Stimulated activated CD4-positive, alpha-beta T cell treated with anti-CD3 and anti-CD28 coated beads, Interleukin-1b, Interleukin-23, amount 100 ng/mL, for 48 hours (primary cell): ENCODE data around the gene PER2.
A peak's percentile ranks its signal among the peaks of the same experiment; 100 is the strongest.
"Not testable (repeated sequence)": the region's sequence is repeated elsewhere in the genome, so short reads cannot be mapped to it uniquely, and the experiment has no call there.

Experiments
- DNase-seq: peaks from one replicate; pipeline ENCODE4 v3.0.0-alpha.2; 2020

PER2 gene

GRCh38 chr2:238285653-238286082, 2.7 kb downstream of the PER2 start:
- DNase-seq = no peak

DNA sequence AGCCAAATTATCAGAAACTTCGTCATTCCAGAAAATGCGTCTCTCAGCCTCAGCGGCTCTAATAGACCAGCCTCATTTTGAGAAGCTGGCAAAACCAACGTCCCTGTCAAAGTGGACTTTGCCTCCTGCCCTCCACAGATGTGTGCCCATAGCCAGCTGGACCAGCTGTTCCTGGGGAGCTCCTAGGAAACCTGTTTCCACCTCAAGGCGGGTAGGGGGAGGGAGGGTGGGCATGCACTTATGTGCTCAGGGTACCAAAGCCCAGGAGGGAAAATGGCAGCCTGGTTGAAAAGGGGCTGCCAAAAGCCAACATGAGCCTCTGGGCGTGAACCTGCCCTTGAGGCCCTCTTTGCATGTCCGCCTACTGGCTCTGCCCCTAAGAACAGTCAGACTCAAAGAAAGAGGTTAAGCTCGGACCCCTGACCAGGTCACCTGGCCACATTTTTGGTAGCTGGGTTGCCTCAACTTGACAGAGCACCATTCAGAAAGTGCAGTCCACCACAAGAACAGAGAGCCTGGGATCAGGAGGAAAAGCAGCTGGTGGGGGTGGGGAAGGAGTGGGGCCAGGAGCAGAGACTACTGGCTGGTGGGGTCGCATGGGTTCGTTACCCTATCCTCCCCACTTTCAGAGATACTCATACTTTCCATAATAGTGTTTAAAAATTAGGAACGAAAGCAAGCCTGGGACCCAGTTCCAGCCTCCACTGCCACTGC, 3.5 kb downstream of the PER2 start:
- DNase-seq = no peak

GRCh38 chr2:238282861-238283738, 5.3 kb downstream of the PER2 start:
- no peak for DNase-seq

- DNase-seq = no peak
Measured at GRCh38 chr2:238281826-238282480, 6.5 kb downstream of the PER2 start.

GRCh38 chr2:238280083-238280825, 8.2 kb downstream of the PER2 start:
- no peak for DNase-seq

DNA sequence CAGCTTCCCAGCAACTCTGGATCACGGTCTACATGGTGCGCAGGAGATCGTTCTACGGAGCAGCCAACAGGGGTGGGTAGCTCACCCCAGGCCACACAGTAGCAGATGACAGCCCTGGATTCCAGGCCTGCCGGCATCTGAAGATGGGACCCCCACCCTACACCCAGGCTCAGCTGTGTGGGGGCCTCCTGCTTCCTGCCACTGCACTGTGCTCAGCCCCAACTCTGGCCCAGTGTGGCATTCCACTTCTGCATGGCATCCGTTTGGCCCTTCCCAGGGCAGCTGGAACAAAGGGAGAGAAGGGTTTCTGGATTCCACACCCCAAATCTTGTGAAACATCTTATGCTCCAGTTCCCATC, 9.1 kb downstream of the PER2 start:
- no peak for DNase-seq

DNA sequence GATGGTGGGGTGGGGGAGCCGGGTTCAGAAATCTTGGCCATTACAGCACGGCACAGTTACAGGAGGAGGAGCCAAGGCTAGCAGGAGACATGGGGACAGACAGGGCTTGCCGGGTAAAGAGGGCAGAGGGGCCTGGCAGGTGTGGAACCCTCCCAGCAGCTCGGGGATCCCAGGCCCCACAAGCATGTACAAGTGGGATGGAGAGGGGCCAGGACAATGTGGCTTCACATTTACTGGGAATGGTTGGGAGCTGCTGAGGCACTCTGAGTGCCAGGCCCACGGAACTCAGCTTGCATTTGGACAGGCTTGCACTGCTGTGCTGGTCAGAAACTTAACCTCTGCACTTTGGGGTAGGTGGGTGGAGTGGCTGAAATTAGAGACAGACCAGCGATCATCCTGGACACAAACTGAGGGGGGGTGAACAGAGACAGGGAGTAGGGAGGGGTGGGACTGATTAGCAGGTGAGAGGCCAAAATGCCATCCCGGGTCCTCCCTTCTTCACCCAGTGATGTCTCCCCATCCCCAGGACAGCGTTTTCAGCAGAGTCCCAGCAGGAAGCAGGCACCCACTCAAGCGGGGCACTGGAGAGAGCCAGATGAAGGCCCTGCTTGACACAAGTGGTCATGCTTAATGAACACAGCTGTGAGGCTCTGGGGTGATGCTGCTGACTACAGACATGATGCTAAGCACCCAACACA, 9.6 kb downstream of the PER2 start:
- no peak for DNase-seq

GRCh38 chr2:238277695-238278094, 10.7 kb downstream of the PER2 start:
- no peak for DNase-seq

- DNase-seq = no peak
Measured at GRCh38 chr2:238274152-238274865, 14.1 kb downstream of the PER2 start.

DNA sequence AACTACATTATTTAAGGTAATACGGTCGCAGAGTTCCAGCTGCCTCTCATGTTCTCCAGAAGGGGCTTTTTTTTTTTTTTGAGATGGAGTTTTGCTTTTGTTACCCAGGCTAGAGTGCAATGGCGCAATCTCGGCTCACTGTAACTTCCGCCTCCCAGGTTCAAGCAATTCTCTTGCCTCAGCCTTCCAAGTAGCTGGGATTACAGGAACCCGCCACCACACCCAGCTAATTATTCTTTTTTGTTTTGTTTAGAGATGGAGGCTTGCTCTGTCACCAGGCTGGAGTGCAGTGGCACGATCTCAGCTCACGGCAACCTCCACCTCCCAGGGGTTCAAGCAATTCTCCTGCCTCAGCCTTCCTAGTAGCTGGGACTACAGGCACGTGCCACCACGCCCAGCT, 15.0 kb downstream of the PER2 start:
- DNase-seq = not testable (repeated sequence)

GRCh38 chr2:238272156-238272555, 16.3 kb downstream of the PER2 start:
- no peak for DNase-seq

DNA sequence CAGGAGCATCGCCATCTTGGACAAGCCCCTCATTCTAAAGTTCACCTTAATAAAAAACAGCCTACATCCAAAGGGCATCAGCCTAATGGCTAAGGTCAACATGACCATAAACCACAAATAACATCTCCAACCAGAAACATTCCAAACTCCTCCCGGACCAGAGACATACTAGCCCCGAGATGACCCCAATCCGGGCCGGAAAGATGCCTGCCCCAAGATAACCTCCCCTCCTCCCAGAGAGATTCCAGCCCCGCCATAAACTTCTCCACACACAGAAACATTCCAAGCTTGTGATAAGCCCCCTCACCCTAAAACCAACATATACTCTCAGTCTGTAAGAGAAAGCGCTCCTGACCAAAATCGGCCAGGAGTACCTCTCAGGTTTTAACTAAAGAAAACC, 16.7 kb downstream of the PER2 start:
- DNase-seq = not testable (repeated sequence)

DNA sequence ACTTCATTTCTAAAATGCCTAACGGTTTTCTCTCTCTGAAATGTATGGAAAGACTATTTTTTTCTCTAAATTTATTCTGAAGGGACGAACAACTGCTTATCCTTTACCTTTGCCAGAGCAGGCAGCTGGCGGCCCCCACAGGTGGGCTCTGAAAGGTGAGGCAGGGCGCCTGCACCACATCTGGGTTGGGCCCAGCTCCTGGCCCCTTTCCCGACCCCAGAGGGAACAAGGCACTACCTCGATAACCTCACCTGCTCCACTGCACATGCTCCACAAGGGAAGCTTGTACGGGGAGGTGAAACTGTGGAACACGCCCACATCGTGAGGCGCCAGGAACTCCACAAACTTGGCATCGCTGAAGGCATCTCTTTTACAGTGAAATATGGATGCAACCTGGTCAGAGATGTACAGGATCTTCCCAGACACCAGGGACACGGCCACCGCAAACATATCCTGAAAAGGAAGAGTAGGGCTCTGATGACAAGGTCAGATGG, 17.3 kb downstream of the PER2 start:
- DNase-seq = no peak

DNA sequence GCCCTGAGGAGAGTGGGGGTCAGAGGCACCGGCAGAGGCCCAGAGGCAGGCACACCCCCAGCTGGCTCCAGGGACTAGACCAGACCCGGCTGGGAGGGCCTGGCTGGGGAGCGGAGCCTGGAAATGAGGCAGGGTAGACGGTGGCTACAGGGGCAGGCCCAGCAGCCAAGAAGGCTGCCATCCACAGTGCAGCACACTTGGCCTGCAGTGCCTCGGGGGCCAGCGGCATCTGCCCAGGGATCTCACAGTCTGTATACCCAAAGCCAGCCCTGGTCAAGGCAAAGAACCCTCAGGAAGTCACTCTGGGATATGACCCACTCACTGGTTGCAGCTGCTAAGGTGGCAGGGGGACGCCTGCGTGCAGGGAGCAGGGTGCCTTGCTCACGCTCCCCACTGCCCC, 17.8 kb downstream of the PER2 start:
- no peak for DNase-seq

- no peak for DNase-seq
Measured at GRCh38 chr2:238269741-238270140, 18.7 kb downstream of the PER2 start.

DNA sequence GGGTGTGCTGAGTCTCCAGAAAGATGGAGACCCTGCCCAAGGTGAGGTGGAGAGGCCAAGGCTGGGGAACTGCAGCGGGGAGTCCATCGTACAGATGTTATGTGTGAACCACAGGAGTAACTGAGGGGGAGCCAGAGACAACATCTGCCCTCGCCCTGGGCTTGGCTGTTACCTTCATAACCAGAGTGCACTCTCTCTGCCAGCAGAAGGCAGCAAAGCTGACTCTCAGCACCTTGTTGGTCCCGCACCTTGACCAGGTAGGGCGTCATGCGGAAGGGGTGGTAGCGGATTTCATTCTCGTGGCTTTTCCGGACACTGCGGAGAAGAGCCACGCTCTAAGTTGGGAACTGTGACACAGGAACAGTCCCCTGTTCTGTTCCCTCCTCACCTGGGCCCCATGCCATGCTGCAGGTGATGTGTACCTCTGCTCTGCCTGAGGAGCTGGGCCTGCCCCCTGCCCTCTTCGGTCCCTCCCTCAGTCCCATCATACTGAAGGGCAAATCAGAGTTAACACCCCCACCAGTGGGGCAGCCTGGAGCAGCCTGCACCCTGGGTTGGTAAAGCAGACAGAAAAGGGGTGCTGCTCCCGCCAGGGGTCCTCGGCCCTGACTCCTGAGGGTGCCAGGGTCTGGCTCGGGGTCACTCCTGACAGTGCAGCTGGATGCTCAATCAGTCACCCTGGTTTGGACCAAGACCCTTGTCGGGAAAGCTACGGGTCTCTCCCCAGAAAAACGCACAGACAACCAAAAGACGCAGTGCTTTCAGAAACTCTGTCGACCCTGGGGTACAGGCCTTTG, 20.3 kb downstream of the PER2 start:
- no peak for DNase-seq

GRCh38 chr2:238267341-238267710, 21.1 kb downstream of the PER2 start:
- no peak for DNase-seq

GRCh38 chr2:238265605-238266004, 22.8 kb downstream of the PER2 start:
- DNase-seq = no peak

DNA sequence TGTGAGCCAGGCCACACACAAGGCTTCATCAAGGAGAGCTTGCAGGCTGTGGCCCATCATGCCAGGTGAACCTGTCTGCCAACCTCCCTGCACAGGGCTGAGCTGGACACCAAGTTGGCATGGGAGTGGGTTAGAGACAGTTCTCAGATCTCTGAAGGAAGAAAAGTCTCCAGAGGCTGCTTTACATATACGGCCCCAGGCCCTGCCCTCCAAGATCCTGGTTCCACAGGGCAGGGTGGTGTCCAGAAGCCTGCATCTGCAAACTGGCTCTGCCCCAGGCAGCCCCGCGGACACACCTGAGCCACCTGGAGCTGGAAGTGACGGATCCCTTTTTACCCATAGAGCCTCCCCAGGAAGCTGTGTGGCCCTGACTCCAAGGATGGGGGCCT, 24.3 kb downstream of the PER2 start:
- no peak for DNase-seq

DNA sequence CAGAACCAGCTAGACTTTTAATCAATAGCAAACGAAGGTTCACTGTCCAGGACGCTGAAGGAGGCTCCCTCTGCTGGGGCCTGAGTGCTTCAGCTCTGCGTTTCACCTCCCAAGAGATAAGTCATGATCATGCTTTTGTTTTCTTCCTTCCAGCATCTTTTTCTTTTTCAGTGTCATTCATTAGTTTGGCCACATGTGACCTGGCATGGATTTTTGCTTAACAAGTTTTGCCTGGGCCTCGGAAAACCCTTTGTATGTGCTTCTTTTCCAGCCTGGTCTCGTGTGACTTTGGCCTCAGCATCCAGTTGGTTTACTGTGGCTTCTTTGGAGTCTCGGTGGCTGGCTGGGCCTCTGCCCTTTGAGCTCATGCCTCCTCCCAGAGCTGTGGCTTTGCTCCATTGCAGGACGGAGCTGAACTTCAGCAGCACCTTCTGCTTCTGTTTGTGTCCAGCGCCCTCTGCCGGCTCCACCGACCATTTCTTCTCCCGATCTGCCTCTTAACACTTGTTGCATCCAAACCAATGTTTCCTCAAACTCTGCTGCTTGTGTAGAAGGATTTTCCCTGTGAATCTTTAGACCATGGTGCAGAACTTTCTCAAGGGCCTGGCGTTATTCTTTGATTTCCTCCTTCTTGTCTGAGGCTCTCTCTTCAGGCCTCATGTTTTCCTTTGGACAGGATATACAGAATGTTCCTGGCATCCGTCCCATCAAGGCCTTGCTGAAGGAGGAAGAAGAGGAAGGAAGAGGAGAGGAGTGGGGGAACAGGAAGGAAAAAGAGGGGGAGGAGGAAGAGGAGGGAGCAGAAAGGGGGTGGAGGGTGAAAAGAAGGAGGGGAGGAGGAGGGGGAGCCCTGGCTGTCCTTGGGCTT, 25.0 kb downstream of the PER2 start:
- peak; percentile 68 for DNase-seq
